A549 treated with DMSO at 1 μM for 4 hours (cell line): ENCODE measurements around the gene MYBPHL. TPM values are rescaled to one million over a fixed set of nuclear protein-coding genes. Genes with fewer than 3 reads are reported as not detected.

Experiments used
- total RNA-seq: library from RNA; stranded (reverse); fragments of 200-300 nt; extraction: Qiagen RNA extraction; gene quantifications from 5 replicates; pipeline ENCODE4 v1.2.3, GENCODE V29; 2022; ENCODE audit warnings: low read depth

MYBPHL gene
- total RNA-seq = not detected in 5 replicates

DNA sequence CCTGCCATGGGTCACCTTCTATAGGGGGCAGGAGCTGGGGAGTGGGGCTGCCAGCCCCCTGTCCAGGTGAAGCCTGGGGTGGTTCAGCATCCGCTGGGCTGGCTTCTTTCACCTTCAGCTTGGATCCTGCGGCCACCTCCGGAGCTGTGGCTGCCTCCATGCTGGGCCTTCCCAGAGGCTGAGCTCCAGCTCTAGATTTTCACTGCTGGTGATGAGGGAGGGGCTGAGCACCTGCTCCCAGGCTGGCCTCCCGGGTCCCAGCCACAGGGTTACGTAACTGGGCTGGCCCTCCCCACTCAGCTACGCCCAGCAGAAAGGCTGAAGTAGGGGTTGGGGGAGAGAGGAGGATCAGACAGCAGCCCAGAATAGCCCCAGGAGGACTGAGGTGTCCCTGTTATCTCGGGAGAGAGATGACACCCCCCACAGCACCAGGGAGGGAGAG lies at the start of gene MYBPHL:
Gene MYBPHL, minus strand, starts transcription at position 180 of the 442 bp plus-strand sequence. Its CDS starts 20 bp downstream, at position 160.

DNA sequence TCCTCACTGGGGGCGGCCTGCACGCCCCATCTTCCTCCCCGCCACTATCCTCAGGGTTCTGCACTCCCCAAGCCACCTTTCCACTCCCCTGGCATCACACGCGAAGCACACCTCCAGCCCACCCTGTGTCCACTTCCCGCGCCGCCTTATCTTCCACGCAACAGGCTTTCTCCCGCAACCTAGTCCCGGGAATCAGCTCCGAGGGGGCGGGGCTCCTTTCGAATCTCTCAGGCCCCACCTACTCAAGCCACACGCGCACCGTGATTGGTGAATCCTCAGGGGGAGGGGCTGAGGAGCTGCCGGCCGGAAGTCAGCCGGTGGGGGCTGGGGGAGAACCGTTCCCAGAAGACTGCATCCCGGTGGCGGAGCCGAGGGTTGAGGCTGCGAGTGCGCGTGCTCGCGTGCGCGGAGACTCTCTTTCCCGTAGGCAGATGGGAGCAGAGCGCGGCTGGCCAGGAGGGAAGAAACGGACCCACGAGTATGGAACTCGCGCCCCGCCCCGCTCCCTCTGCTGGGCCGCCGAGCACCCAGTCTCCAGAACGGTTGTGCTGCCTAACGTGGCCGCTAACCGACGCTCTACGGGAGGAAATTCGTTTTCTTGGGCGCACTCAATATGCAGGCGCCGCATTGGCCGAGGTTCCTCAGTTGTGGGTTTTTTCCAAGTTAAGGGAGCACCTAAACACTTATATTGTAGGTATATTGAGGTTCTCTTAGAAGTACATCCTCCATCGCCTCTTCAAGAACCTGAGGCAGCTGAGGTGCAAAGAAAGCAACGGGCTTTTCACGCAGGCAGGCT lies 23.7 kb downstream of the MYBPHL start, which contains the start of gene PSRC1:
Gene PSRC1, minus strand, starts transcription at position 194 of the 796 bp plus-strand sequence.

GRCh38 chr1:109248797-109249629 lies 57.8 kb downstream of the MYBPHL start, which contains the start of gene CELSR2:
Gene CELSR2, plus strand, starts transcription at chr1:109249539. Its CDS starts 541 bp downstream, at chr1:109250080.

Other genes with a start within 250 kb of the MYBPHL start
- 29.0 to 37.6 TPM (median 32.2 TPM) in 5 replicates for gene TAF13, start 231.0 kb downstream of the MYBPHL start, total RNA-seq
- 7.7 to 11.7 TPM (median 10.6 TPM) in 5 replicates for gene TMEM167B, start 216.2 kb downstream of the MYBPHL start, total RNA-seq
- gene ELAPOR1, start 192.9 kb downstream of the MYBPHL start, total RNA-seq = 0.41 to 0.96 TPM (median 0.55 TPM) in 5 replicates
- 95.9 to 105 TPM (median 102 TPM) in 5 replicates for gene SARS1, start 93.1 kb downstream of the MYBPHL start, total RNA-seq
- gene CELSR2, start 57.5 kb downstream of the MYBPHL start, total RNA-seq = 4.6 to 6.2 TPM (median 5.8 TPM) in 5 replicates
- gene PSRC1, start 23.9 kb downstream of the MYBPHL start, total RNA-seq = 18.6 to 25.2 TPM (median 24.6 TPM) in 5 replicates
- 3.7 to 4.7 TPM (median 4.4 TPM) in 5 replicates for gene SORT1, start 90.9 kb upstream of the MYBPHL start, total RNA-seq
- 104 to 114 TPM (median 113 TPM) in 5 replicates for gene PSMA5, start 119.4 kb upstream of the MYBPHL start, total RNA-seq
- gene SYPL2, start 159.5 kb upstream of the MYBPHL start, total RNA-seq = 0.10 to 0.19 TPM (median 0.15 TPM) in 5 replicates
- gene ATXN7L2, start 176.9 kb upstream of the MYBPHL start, total RNA-seq = 2.0 to 3.8 TPM (median 2.8 TPM) in 5 replicates
- gene CYB561D1, start 187.1 kb upstream of the MYBPHL start, total RNA-seq = 4.5 to 5.2 TPM (median 4.8 TPM) in 5 replicates
- 1.0 to 1.5 TPM (median 1.2 TPM) in 5 replicates for gene AMIGO1, start 202.7 kb upstream of the MYBPHL start, total RNA-seq
- gene GPR61, start 232.9 kb upstream of the MYBPHL start, total RNA-seq = not detected in 5 replicates
- 4.7 to 5.9 TPM (median 5.4 TPM) in 5 replicates for gene GNAI3, start 241.6 kb upstream of the MYBPHL start, total RNA-seq